Stimulated activated CD8-positive, alpha-beta memory T cell treated with anti-CD3 and anti-CD28 coated beads, Interleukin-15, amount 100 ng/mL, for 48 hours (primary cell): ENCODE measurements around the gene CFAP52.
"Not testable (repeated sequence)": the region's sequence is repeated elsewhere in the genome, so short reads cannot be mapped to it uniquely, and the experiment has no call there.

Source experiments
- DNase-seq, 2 donors: peaks; one replicate each; pipeline ENCODE4 v3.0.0-alpha.2; 2020; ENCODE audit warnings: low read depth in 2 of 2

The CFAP52 gene

DNA sequence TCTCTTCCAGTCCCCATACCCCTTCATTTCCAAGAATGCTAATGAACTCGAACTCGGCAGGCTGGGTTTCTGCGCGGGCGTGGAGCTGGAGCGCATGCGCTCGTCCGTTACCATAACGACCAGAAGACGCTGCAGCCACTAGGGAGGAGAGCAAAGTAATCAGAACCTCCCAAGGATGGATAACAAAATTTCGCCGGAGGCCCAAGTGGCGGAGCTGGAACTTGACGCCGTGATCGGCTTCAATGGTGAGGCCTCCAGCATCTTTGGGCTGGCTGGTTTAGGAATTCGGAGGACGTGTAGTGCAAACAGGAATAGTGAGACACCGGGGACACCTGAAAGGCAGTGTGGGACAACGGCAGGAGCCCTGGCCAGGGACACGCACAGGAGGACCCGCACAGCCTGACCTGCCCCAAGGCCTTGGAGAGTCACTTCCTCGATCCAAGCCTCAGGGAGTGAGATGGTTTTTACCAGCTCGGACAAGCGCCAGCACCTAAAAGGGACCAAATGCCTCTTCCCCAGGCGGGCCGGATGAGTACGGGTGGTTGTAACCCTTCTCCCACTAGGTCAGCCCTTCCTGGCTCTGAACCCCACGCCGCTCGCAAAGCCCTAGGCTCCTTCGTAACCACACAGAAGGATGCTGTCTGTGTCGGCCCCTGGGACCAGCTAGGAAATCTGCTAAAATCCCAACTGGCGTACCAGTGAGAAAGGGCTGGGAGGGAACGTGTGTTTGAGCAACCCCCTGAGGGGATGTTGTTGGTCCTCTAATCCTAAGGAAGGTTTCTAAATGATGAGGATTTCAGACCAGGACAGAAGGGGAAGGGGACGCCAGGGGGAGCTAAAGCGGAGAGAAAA is at the start of gene CFAP52:
TSS of gene CFAP52 (plus strand) at position 122 of the 852 bp plus-strand sequence. CDS start at position 176, 54 bp downstream.
- peak; percentile 62 to 64 for DNase-seq

GRCh38 chr17:9527788-9528187 is 48.7 kb upstream of the CFAP52 start:
- no peak for DNase-seq

GRCh38 chr17:9529033-9529700 is 47.3 kb upstream of the CFAP52 start:
- no peak for DNase-seq

DNA sequence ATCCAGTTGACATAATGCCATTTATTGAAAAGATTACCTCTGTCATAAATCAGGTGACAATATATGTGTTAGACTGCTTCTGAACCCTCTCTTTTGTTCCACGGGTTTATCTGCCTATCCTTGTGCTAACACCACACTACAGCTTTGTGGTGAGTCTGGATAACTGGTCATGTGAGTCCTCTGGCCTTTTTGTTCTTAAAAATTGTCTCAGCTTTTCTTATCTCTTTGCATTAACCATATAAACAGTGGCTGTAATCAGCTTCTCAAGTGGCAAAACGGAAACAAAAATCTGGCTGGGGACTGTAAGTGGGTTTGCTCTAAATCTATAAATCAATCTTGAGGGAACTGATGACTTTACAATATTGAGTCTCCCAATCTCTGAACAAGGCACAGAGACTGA is 45.4 kb upstream of the CFAP52 start:
- DNase-seq: no peak

DNA sequence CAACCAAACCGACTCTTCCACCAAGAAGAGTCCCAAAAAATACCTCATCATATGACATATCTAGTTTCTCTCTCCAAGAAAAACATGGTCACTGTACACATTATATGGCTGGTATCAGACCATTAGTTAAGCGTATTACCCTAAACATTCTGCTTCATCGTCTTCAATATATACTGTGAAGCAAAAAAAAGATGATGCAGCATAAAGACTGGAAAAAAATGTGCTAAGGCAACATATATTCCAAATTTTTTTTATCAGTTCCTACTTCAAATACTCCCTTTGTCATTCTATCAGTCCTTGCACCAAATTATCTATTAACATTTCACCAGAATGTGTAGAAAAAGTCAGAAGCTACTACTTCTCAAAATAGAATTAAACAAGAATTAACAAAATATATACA is 43.7 kb upstream of the CFAP52 start:
- DNase-seq: no peak

DNA sequence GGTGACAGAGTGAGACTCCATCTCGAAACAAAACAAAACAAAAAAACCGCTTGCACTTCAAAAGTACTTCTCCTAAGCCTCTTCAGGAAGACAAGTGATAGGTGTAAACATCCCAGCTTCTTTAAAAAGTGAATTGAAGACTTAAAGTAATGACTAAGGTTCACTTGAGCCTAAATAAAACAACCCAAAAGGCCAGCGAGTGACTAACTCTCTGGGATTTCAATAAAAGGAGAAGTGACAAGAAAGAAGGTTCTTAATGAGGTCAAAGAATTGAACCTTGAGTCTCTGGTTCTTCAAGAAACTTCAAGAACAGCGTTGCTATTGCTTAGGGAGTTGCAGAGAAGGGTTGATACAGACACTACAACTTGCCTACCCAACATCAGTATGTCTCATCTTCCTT is 43.0 kb upstream of the CFAP52 start:
- DNase-seq: no peak

GRCh38 chr17:9536061-9536460 is 40.4 kb upstream of the CFAP52 start:
- DNase-seq: no peak

DNA sequence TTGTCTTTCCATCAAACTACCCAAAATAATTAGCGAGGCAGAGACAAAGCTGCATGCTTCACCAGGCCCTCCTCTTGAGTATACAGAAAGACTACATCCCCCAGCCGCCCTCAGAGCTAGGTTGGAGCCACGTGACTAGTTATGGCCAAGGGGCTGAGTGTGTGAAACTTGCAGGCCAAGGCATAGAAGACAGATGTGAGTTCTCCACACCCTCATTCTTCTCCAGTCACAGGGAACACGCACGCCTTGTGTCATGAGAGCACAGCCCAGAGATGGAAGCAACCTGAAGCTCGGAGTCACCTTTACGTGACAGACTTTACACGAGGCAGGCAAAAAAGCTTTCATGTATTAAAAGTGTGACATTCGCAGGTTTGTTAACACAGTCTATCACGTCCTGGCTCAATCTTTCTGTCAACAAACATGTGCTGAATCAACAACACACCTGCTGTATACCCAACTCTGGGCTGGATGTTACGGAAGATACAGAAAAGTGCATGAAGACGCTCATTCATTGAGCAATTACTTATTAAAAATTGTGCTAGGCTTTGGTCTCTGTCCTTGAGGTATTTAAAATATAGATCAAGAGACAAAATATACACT is 39.2 kb upstream of the CFAP52 start:
- no peak for DNase-seq

GRCh38 chr17:9538626-9539025 is 37.8 kb upstream of the CFAP52 start:
- DNase-seq: no peak

DNA sequence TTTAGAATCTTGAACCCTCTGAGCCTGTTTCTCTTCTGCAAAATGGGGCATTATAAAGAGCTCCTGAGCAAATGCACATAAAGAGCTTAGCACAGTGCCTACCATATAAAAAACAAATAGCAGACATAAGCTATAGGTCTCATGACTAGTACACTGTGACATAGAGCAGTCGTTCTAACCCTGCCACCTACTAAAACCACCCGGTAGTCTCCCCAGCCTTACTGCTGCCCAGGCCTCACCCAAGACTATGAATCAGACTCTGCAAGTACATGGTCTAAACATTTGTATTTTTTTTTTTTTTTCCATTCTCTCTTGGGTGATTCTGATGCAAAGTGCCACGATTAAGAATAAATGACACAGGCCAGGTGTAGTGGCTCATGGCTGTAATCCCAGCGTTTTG is 34.7 kb upstream of the CFAP52 start:
- DNase-seq: no peak

- no peak for DNase-seq
Observed at GRCh38 chr17:9544221-9544620, 32.2 kb upstream of the CFAP52 start.

GRCh38 chr17:9549215-9549614 is 27.2 kb upstream of the CFAP52 start:
- no peak for DNase-seq

- no peak for DNase-seq
Observed at GRCh38 chr17:9553181-9553580, 23.3 kb upstream of the CFAP52 start.

- DNase-seq: no peak
Observed at GRCh38 chr17:9553596-9553995, 22.8 kb upstream of the CFAP52 start.

DNA sequence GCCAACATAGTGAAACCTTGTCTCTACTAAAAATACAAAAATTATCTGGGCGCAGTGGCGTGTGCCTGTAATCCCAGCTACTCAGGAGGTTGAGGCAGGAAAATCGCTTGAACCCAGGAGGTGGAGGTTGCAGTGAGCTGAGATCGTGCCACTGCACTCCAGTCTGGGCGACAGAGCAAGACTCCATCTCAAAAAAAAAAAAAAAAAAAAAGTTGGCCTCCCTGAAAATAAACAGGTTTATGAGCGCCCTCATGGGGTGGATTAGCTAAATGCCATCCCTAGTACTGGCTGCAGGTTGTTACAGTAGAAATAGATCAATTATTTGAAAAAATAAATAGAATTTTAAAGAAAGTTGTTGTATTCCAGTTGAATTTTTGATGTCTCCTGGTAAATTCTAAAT is 21.7 kb upstream of the CFAP52 start:
- peak; percentile 19 to 21 for DNase-seq

DNA sequence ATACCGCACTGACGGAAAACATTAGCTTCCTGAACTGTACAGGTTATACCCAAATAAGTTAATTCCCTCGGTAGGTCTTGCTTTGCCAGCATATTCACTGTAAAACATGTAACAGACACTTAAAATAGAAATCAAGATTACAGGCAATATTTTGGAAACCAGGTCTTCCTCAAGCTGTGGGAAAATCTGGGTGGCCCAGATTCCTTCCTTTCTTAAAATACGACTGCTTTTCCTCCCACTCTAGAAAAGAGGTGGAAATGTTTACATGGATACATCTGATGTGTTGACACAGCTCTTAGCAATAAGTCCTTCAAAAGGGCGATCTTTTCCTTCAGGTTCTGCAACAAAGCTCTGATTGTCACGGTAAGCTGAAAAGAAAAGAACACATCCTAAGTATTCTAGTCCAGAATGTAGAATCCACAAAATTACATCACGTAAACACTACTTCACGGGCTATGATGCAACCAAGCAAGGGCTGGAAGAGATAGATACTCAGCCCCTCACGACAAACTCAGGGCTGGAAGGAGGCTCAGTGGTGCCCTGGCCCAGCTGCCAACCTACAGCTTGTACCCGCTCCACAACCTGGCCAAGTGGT is 19.2 kb upstream of the CFAP52 start:
- no peak for DNase-seq

DNA sequence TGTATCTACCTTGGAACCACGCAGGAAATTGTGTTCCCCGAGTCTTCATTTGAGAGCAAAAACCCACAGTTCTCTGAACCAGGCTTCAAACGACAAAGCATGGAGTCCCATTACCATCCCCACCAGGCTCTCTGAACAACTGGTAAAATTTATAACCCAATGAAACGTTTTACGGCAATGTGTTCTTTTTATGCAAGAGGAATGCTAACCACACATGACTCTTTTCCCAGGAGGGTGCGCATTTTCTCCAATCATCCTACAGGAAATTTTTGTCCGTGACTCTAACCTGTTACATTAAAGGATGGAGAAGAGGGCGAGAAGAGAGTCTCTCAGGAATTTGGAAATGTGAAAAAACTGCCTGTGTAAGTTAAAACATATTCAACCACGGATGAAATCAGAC is 18.6 kb upstream of the CFAP52 start:
- no peak for DNase-seq

DNA sequence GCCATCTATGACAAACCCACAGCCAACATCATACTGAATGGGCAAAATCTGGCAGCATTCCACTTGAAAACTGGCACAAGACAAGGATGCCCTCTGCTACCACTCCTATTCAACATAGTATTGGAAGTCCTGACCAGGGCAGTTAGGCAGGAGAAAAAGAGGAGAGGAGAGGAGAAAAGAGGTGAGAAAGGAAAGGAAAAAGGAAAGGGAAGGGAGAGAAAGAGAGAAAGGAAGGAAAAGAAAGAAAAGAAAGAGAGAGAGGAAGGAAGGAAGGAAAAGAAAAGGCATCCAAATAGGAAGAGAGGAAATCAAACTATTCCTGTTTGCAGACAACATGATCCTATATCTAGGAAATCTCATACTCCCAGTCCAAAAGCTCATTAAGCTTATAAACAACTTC is 12.3 kb upstream of the CFAP52 start:
- no peak for DNase-seq

DNA sequence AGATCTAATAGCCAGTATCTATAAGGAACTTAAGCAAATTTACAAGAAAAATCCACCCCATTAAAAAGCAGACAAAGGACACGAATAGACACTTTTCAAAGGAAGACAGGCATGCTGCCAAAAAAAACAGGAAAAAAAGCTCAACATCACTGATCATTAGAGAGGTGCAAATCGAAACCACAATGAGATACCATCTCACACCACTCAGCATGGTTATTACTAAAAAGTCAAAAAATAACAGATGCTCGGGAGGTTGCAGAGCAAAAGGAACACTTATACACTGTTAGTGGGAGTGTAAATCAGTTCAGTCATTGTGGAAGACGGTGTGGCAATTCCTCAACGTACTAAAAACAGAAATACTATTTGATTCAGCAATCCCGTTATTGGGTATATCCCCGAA is 10.4 kb upstream of the CFAP52 start:
- no peak for DNase-seq

DNA sequence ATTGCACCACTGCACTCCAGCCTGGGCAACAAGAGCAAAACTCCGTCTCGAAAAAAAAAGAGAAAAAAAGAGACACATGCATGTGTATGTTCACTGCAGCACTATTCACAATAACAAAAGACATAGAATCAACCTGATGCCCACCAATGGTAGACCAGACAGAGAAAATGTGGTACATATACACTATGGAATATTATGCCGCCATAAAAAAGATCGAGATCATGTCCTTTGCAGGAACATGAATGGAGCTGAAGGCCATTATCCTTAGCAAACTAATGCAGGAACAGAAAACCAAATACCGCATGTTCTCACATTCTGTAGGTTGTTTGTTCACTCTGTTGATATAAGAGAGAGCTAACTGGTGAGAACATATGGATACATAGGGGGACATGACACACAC is 9.7 kb upstream of the CFAP52 start:
- not testable (repeated sequence) for DNase-seq

GRCh38 chr17:9568004-9568403 is 8.4 kb upstream of the CFAP52 start:
- no peak for DNase-seq

GRCh38 chr17:9568957-9569588 is 7.4 kb upstream of the CFAP52 start:
- DNase-seq: no peak
